Spleen (tissue), 11 donors: Measurements from ENCODE around the gene SCN8A. TPM values are rescaled to one million over a fixed set of nuclear protein-coding genes. Genes with fewer than 3 reads are reported as not detected.

ENCODE experiments used
- DNase-seq: peaks from one replicate; pipeline ENCODE4 v3.0.0-alpha.2; 2020
- H3K27ac ChIP-seq, 8 donors: fragments of 200-600 bp; sonication (generic) in 7 of 8; 1 replicate in 4 of 8; 2 replicates in 4 of 8; pipeline versions ENCODE4 v1.5.0 to v1.8.0; 2016 to 2021; ENCODE audit warnings: inconsistent platforms in 4 of 8, mild to moderate bottlenecking in 4 of 8, moderate library complexity in 1 of 8
- H3K27me3 ChIP-seq, 7 donors: fragments of 200-600 bp; sonication (generic) in 6 of 7; replicated peaks in 1 of 7; 1 replicate in 4 of 7; 2 replicates in 3 of 7; pipeline versions ENCODE4 v1.5.0 to v1.8.0; 2016 to 2021; ENCODE audit warnings: inconsistent platforms in 3 of 7, mild to moderate bottlenecking in 1 of 7
- H3K36me3 ChIP-seq, 6 donors: fragments of 200-600 bp; sonication (generic) in 5 of 6; 1 replicate in 4 of 6; 2 replicates in 2 of 6; pipeline versions ENCODE4 v1.5.0 to v1.8.0; 2016 to 2021; ENCODE audit warnings: inconsistent platforms in 2 of 6
- H3K4me1 ChIP-seq, 6 donors: fragments of 200-600 bp; sonication (generic) in 5 of 6; 1 replicate in 3 of 6; 2 replicates in 3 of 6; pipeline versions ENCODE4 v1.5.0 to v1.8.0; 2016 to 2021; ENCODE audit warnings: inconsistent platforms in 3 of 6
- H3K4me3 ChIP-seq, 8 donors: fragments of 200-600 bp; sonication (generic) in 7 of 8; 1 replicate in 4 of 8; 2 replicates in 4 of 8; pipeline versions ENCODE4 v1.5.0 to v1.8.0; 2016 to 2021; ENCODE audit warnings: inconsistent platforms in 4 of 8, mild to moderate bottlenecking in 4 of 8, moderate library complexity in 2 of 8
- H3K9me3 ChIP-seq, 8 donors: fragments of 200-600 bp; sonication (generic) in 7 of 8; 1 replicate in 4 of 8; 2 replicates in 4 of 8; pipeline versions ENCODE4 v1.5.0 to v1.8.0; 2016 to 2021; ENCODE audit warnings: inconsistent platforms in 4 of 8
- CTCF ChIP-seq, 11 experiments: fragments of 200-600 bp in 7 of 11; fragments of 450-650 bp in 4 of 11; sonication (generic) in 4 of 11; IDR thresholded peaks in 8 of 11; conservative IDR thresholded peaks in 3 of 11; 1 replicate in 7 of 11; 2 replicates in 4 of 11; pipeline versions ENCODE4 v1.4.0 to v1.8.0; 2016 to 2021; ENCODE audit warnings: antibody characterized with exemption in 11 of 11, inconsistent platforms in 4 of 11, mild to moderate bottlenecking in 1 of 11
- POLR2A ChIP-seq, 3 donors: fragments of 450-650 bp; IDR thresholded peaks; one replicate each; pipeline ENCODE4 v1.5.1; 2017; ENCODE audit warnings: antibody characterized with exemption in 3 of 3, mild to moderate bottlenecking in 1 of 3
- POLR2AphosphoS5 ChIP-seq, 3 donors: sonication (generic); formaldehyde crosslinking; IDR thresholded peaks; one replicate each; pipeline ENCODE4 v1.5.1; 2017; ENCODE audit warnings: antibody characterized with exemption in 3 of 3
- WGBS, 5 donors: extraction: QIAGEN DNeasy Blood & Tissue Kit in 3 of 5; methylation state at CpG; one replicate each; pipeline versions ENCODE4 v1.1.5 to v1.1.7; 2013 to 2018; 5-methylcytosine and 5-hydroxymethylcytosine counted together
- intact Hi-C: fragments of 100-400 bp; cut with DNase I; formaldehyde crosslinking; loops from one replicate; pipeline ENCODE4 v1.15.0; 2023; ENCODE audit warnings: low total_unique reads
- polyA plus RNA-seq, 3 donors: library from polyadenylated mRNA; stranded (reverse); fragments of 200-250 nt; gene quantifications; one replicate each; pipeline ENCODE4 v1.2.1, GENCODE V29; 2013
- total RNA-seq, 7 donors: library from RNA; depleted of rRNA in 3 of 7; stranded (reverse); fragments of >200 nt in 3 of 7; fragmentation: NEBNext Ultra II Directional in 4 of 7; extraction: Animal tissue kit (Norgen Biotek cat#: 25700) in 4 of 7; gene quantifications; one replicate each; pipeline versions ENCODE4 v1.1.0 to v1.2.1, GENCODE V29; 2016 to 2021
- donor health status: healthy with polysubstance abuse.
- donor health status: DM: no; HTN: no; CAD: no; lungs with moderate emphysema.
- donor health status: DM: no; HTN: no; CAD: no.
- donor health status: Bipolar disorder and iron deficiency.
- donor health status: healthy.
- donor health status: DM: no; HTN: no; CAD: no.
- donor health status: DM: yes; HTN: yes; CAD: no.

Gene SCN8A
- total and polyA plus RNA-seq, 10 donors, result 0.17 to 4.7 (median 3.0) TPM

GRCh38 chr12:51717326-51717925 is 126.4 kb downstream of the SCN8A start:
- TF ChIP-seq POLR2AphosphoS5 (IDR thresholded peaks at IDR 0.05), result no peak
- TF ChIP-seq CTCF (IDR thresholded peaks at IDR 0.05 in 8 of 11, conservative IDR thresholded peaks at IDR 0.05 in 3 of 11), result no peak
- TF ChIP-seq POLR2A (IDR thresholded peaks at IDR 0.05), result no peak

GRCh38 chr12:51721282-51721940 is 130.4 kb downstream of the SCN8A start:
- Histone ChIP-seq H3K9me3 (no peaks in the 10 kb centered on the region), H3K27me3 (peaks cover 0 to 28% (median 6%) of the 10 kb centered on the region in 7 donors), H3K4me3 (peak overlapping the region in 2 of 8 donors; percentile 25 to 34), H3K4me1 (peaks cover 0 to 9% (median 4%) of the 10 kb centered on the region in 6 donors), H3K27ac (no peak overlapping the region), H3K36me3 (peaks cover 0 to 7% (median 0%) of the 10 kb centered on the region in 6 donors)
- WGBS, 5 donors, result 9 to 18% (median 15%) methylated on average over 37 to 44 of the region's 44 CpGs
- TF ChIP-seq CTCF (IDR thresholded peaks at IDR 0.05 in 8 of 11, conservative IDR thresholded peaks at IDR 0.05 in 3 of 11), result peak in 1 of 11 experiments; percentile 12
- TF ChIP-seq POLR2A (IDR thresholded peaks at IDR 0.05), result no peak
- no peak for TF ChIP-seq POLR2AphosphoS5 (IDR thresholded peaks at IDR 0.05)
- peak; percentile 81 for DNase-seq
- intact Hi-C loops, result no loop called here

More at GRCh38 chr12:51717326-51717925, 126.4 kb downstream of the SCN8A start:
- Histone ChIP-seq H3K36me3 (no peaks in the 10 kb centered on the region), H3K9me3 (no peaks in the 10 kb centered on the region), H3K27ac (no peak overlapping the region), H3K4me3 (no peak overlapping the region), H3K4me1 (peaks cover 0 to 9% (median 4%) of the 10 kb centered on the region in 6 donors), H3K27me3 (peaks cover 0 to 22% (median 6%) of the 10 kb centered on the region in 7 donors)
- intact Hi-C loops, result no loop called here
- WGBS, 5 donors, result 80 to 93% (median 90%) methylated on average over 3 of the region's 3 CpGs
- no peak for DNase-seq

GRCh38 chr12:51722431-51722830 is 131.4 kb downstream of the SCN8A start:
- TF ChIP-seq POLR2A (IDR thresholded peaks at IDR 0.05), result no peak
- TF ChIP-seq CTCF (IDR thresholded peaks at IDR 0.05 in 8 of 11, conservative IDR thresholded peaks at IDR 0.05 in 3 of 11), result no peak
- no peak for TF ChIP-seq POLR2AphosphoS5 (IDR thresholded peaks at IDR 0.05)
- peaks cover 0 to 9% (median 4%) of the 10 kb centered on the region in 6 donors for H3K4me1 ChIP-seq
- no peak overlapping the region for H3K27ac ChIP-seq
- H3K4me3 ChIP-seq, result no peak overlapping the region
- intact Hi-C loops, result no loop called here
- H3K36me3 ChIP-seq, result peaks cover 0 to 7% (median 0%) of the 10 kb centered on the region in 6 donors
- peaks cover 0 to 28% (median 6%) of the 10 kb centered on the region in 7 donors for H3K27me3 ChIP-seq
- no peaks in the 10 kb centered on the region for H3K9me3 ChIP-seq
- no peak for DNase-seq

- TF ChIP-seq POLR2A (IDR thresholded peaks at IDR 0.05), result no peak
- no peak for TF ChIP-seq CTCF (IDR thresholded peaks at IDR 0.05 in 8 of 11, conservative IDR thresholded peaks at IDR 0.05 in 3 of 11)
- no peak for TF ChIP-seq POLR2AphosphoS5 (IDR thresholded peaks at IDR 0.05)
- peaks cover 0 to 8% (median 3%) of the 10 kb centered on the region in 6 donors for H3K4me1 ChIP-seq
- DNase-seq, result no peak
- WGBS, 5 donors, result 93 to 100% (median 96%) methylated on average over 1 of the region's 1 CpG
- peaks cover 0 to 19% (median 6%) of the 10 kb centered on the region in 7 donors for H3K27me3 ChIP-seq
- H3K9me3 ChIP-seq, result no peaks in the 10 kb centered on the region
- H3K27ac ChIP-seq, result no peak overlapping the region
- peaks cover 0 to 7% (median 0%) of the 10 kb centered on the region in 6 donors for H3K36me3 ChIP-seq
- H3K4me3 ChIP-seq, result no peak overlapping the region
- intact Hi-C loops, result no loop called here
Measured at GRCh38 chr12:51726161-51726560, 135.1 kb downstream of the SCN8A start.
